Stimulated activated CD8-positive, alpha-beta memory T cell treated with anti-CD3 and anti-CD28 coated beads, Interleukin-4, amount 100 ng/mL, for 48 hours (primary cell): ENCODE data around the gene KCNG2.
A peak's percentile ranks its signal among the peaks of the same experiment; 100 is the strongest.
"Not testable (repeated sequence)": the region's sequence is repeated elsewhere in the genome, so short reads cannot be mapped to it uniquely, and the experiment has no call there.

Source experiments
- DNase-seq: peaks from one replicate; pipeline ENCODE4 v3.0.0-alpha.2; 2020

KCNG2 gene

GRCh38 chr18:79873449-79874110 lies 75.8 kb downstream of the KCNG2 start:
- DNase-seq: no peak

- no peak for DNase-seq
These were observed 77.1 kb downstream of the KCNG2 start for GRCh38 chr18:79874553-79875530.

- DNase-seq: no peak
These were observed 77.8 kb downstream of the KCNG2 start for GRCh38 chr18:79875531-79875919.

GRCh38 chr18:79875931-79876461 lies 78.3 kb downstream of the KCNG2 start:
- DNase-seq: no peak

- no peak for DNase-seq
These were observed 78.8 kb downstream of the KCNG2 start for GRCh38 chr18:79876497-79876896.

- peak; percentile 16 for DNase-seq
These were observed 79.7 kb downstream of the KCNG2 start for GRCh38 chr18:79877163-79878091.

- not testable (repeated sequence) for DNase-seq
These were observed 80.5 kb downstream of the KCNG2 start for GRCh38 chr18:79878246-79878645.

GRCh38 chr18:79878741-79879378 lies 81.1 kb downstream of the KCNG2 start:
- DNase-seq: no peak

GRCh38 chr18:79879566-79879965 lies 81.8 kb downstream of the KCNG2 start:
- peak; percentile 8 for DNase-seq

- no peak for DNase-seq
These were observed 84.0 kb downstream of the KCNG2 start for GRCh38 chr18:79881695-79882094.

GRCh38 chr18:79882522-79883241 lies 84.9 kb downstream of the KCNG2 start:
- no peak for DNase-seq

GRCh38 chr18:79883461-79884293 lies 85.9 kb downstream of the KCNG2 start:
- DNase-seq: peak; percentile 10

- peak; percentile 10 for DNase-seq
These were observed 86.7 kb downstream of the KCNG2 start for GRCh38 chr18:79884294-79884962.

GRCh38 chr18:79884963-79885728 lies 87.4 kb downstream of the KCNG2 start:
- peak; percentile 25 for DNase-seq

GRCh38 chr18:79887181-79888000 lies 89.7 kb downstream of the KCNG2 start:
- no peak for DNase-seq

- DNase-seq: no peak
These were observed 90.3 kb downstream of the KCNG2 start for GRCh38 chr18:79888016-79888415.

GRCh38 chr18:79889569-79889968 lies 91.8 kb downstream of the KCNG2 start:
- DNase-seq: no peak

- no peak for DNase-seq
These were observed 92.9 kb downstream of the KCNG2 start for GRCh38 chr18:79890674-79891073.
